Mesodermal cell (in vitro differentiated cells): Measurements from ENCODE around the gene FAM120A.
A peak's percentile ranks its signal among the peaks of the same experiment; 100 is the strongest.

Experiments used
- H3K27ac ChIP-seq: 2 replicates; pipeline ENCODE4 v1.7.0; 2013; ENCODE audit warnings: mild to moderate bottlenecking, low read depth, low read length, moderate library complexity; ENCODE audit not compliant: severe bottlenecking
- H3K36me3 ChIP-seq: 2 replicates; pipeline ENCODE4 v1.7.1; 2013; ENCODE audit warnings: mild to moderate bottlenecking, low read length, moderate library complexity; ENCODE audit not compliant: control insufficient read depth, insufficient read depth
- H3K4me1 ChIP-seq: one replicate; pipeline ENCODE4 v1.7.1; 2013; ENCODE audit warnings: mild to moderate bottlenecking, low read length; ENCODE audit not compliant: insufficient read depth, control insufficient read depth, poor library complexity, severe bottlenecking
- H3K4me3 ChIP-seq: 2 replicates; pipeline ENCODE4 v1.7.0; 2013; ENCODE audit warnings: low read length, control low read depth, mild to moderate bottlenecking; ENCODE audit not compliant: insufficient read depth, poor library complexity, severe bottlenecking; ENCODE audit errors: extremely low read depth
- H3K9me3 ChIP-seq: 2 replicates; pipeline ENCODE4 v1.7.1; 2013; ENCODE audit warnings: mild to moderate bottlenecking, low read length, moderate library complexity; ENCODE audit not compliant: control insufficient read depth
- WGBS, 2 experiments: methylation state at CpG; one replicate each; pipeline ENCODE4 v1.1.5; 2013; ENCODE audit warnings: missing lambda C conversion rate in 2 of 2; ENCODE audit not compliant: insufficient coverage in 2 of 2; 5-methylcytosine and 5-hydroxymethylcytosine counted together

FAM120A gene

GRCh38 chr9:93451849-93452709 is 594 bp downstream of the FAM120A start:
- WGBS, 2 experiments, result 0% methylated on average over 60 of the region's 92 CpGs
- peaks cover 39% of the 10 kb centered on the region for H3K36me3 ChIP-seq
- peak overlapping the region; percentile 88 for H3K4me3 ChIP-seq
- peaks cover 13% of the 10 kb centered on the region for H3K4me1 ChIP-seq
- H3K9me3 ChIP-seq, result no peaks in the 10 kb centered on the region
- peak overlapping the region; percentile 53 for H3K27ac ChIP-seq

DNA sequence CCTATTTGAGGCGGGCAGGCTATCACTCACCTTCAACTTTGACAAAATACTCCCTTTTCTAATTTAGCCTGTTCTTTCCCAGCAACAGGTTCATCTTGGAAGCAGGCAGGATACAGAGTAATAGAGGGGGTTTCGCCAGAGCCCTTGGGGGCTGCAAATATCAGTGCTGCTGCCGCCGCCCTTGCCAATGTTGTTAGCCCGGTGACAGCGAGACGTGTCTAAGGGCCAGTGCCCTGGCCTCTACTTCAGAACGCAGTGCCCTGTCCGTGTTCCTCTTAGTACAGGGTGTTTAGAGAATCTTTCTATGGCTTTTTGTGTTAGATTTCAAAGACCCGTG is 1.2 kb downstream of the FAM120A start:
- H3K27ac ChIP-seq, result peak overlapping the region; percentile 39
- 0% methylated on average over 5 to 9 of the region's 10 CpGs for WGBS, 2 experiments
- no peaks in the 10 kb centered on the region for H3K9me3 ChIP-seq
- H3K4me1 ChIP-seq, result peaks cover 13% of the 10 kb centered on the region
- H3K4me3 ChIP-seq, result peak overlapping the region; percentile 88
- H3K36me3 ChIP-seq, result peaks cover 33% of the 10 kb centered on the region

DNA sequence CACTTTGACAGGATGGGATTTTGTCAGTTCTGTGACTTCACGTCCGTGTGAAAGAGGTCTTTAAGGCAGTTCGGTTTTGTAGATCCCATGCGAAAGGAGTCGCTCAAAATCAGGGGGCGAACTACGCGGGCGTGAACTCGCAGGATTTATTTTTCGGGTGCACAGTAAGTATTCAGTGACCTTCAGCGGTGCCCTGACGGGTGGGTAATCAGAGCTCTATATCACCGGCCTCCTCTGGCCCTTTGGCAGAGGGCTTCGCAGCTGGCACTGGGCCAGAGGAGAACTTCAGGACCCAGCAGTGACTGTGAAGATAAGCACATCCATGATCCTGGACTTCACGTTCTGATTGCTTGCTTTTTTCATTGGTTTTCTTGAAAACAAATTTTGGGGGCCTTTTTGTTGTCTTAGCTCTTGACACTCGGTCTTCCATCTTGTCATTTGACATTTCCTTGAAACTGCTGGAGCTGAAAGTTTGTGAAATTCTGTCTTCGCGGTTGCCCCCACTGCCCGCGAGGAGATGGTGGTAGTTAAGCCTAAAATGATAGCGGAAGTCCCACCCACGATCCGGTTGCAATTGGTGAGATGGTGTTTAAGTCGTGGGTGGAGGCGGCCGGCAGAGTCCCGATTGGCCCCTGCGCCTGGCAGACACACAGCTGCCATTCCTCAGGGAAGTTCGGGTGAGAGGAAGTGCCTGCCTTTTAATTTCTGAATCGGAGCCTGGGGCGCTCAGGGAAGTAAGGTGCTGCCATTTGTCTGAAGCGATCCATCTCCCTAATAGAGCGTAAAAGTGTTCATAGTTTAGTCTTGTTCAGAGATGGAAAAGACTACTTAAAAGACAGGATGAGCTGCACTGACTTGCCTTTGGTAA is 1.8 kb downstream of the FAM120A start, which contains the start of gene FAM120AOS:
Gene FAM120AOS (minus strand): TSS at position 535 of the 868 bp plus-strand sequence. CDS start 872 bp downstream, outside the sequence.
- Histone ChIP-seq H3K9me3 (no peaks in the 10 kb centered on the region), H3K4me1 (peaks cover 13% of the 10 kb centered on the region), H3K27ac (peak within 1 kb of the TSS; percentile 39), H3K4me3 (peak within 1 kb of the TSS; percentile 88), H3K36me3 (peaks cover 31% of the 10 kb centered on the region)
- WGBS, 2 experiments, result 1% methylated on average over 30 to 32 of the region's 34 CpGs

- Histone ChIP-seq H3K9me3 (no peaks in the 10 kb centered on the region), H3K36me3 (peaks cover 14% of the 10 kb centered on the region), H3K4me1 (peaks cover 8% of the 10 kb centered on the region), H3K4me3 (no peak overlapping the region), H3K27ac (no peak overlapping the region)
- 100% methylated on average over 1 of the region's 1 CpG for whole genome bisulfite sequencing, 2 experiments
Measured at GRCh38 chr9:93456022-93456421, 4.5 kb downstream of the FAM120A start.

DNA sequence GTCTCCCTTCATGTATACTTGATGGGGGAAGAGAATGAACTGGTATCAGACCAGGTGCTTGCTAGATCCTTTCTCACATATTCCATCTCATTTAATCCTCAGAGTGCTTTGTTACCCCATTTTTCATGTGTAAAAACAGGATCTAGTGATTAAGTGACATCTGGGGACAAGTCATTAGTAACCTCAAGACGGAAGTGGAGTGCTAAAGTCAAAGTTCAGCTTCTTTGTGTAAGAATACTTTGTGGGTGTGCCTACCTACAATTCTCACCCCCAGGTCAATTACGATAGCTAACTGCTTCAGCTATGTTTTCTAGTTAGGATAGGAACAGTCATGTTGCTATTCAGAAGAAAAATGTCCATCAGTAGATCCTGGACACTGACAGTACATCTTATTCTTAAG is 5.0 kb downstream of the FAM120A start:
- H3K4me1 ChIP-seq, result peaks cover 8% of the 10 kb centered on the region
- no peak overlapping the region for H3K27ac ChIP-seq
- 63 to 80% methylated on average over 1 of the region's 2 CpGs for WGBS, 2 experiments
- no peaks in the 10 kb centered on the region for H3K9me3 ChIP-seq
- peaks cover 14% of the 10 kb centered on the region for H3K36me3 ChIP-seq
- no peak overlapping the region for H3K4me3 ChIP-seq

DNA sequence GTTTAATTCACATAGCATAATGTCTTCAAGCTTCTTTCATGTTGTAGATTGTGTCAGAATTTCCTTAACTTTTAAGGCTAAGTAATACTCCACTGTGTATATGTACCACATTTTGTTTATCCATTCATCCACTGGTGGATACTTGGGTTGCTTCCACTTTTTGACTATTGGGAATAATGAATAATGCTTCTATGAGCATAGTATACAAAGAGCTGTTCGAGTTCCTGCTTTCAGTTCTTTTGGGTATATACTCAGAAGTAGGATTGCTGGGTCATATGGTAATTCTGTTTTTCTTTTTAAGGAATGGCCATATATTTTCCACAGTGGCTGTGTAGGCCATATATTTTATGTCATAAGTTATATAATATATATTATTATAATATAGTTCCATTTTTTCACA is 5.5 kb downstream of the FAM120A start:
- Histone ChIP-seq H3K9me3 (no peaks in the 10 kb centered on the region), H3K4me3 (no peak overlapping the region), H3K4me1 (peaks cover 8% of the 10 kb centered on the region), H3K27ac (no peak overlapping the region), H3K36me3 (peaks cover 14% of the 10 kb centered on the region)
- 86 to 100% methylated on average over 1 of the region's 1 CpG for WGBS, 2 experiments

- no peaks in the 10 kb centered on the region for H3K9me3 ChIP-seq
- H3K4me3 ChIP-seq, result no peak overlapping the region
- 96 to 97% methylated on average over 4 of the region's 4 CpGs for WGBS, 2 experiments
- H3K4me1 ChIP-seq, result peaks cover 8% of the 10 kb centered on the region
- H3K27ac ChIP-seq, result no peak overlapping the region
- H3K36me3 ChIP-seq, result peaks cover 14% of the 10 kb centered on the region
Measured at GRCh38 chr9:93458712-93459111, 7.2 kb downstream of the FAM120A start.

GRCh38 chr9:93459432-93459847 is 8.0 kb downstream of the FAM120A start:
- no peaks in the 10 kb centered on the region for H3K9me3 ChIP-seq
- no peak overlapping the region for H3K27ac ChIP-seq
- peaks cover 8% of the 10 kb centered on the region for H3K4me1 ChIP-seq
- H3K36me3 ChIP-seq, result peaks cover 7% of the 10 kb centered on the region
- H3K4me3 ChIP-seq, result no peak overlapping the region

DNA sequence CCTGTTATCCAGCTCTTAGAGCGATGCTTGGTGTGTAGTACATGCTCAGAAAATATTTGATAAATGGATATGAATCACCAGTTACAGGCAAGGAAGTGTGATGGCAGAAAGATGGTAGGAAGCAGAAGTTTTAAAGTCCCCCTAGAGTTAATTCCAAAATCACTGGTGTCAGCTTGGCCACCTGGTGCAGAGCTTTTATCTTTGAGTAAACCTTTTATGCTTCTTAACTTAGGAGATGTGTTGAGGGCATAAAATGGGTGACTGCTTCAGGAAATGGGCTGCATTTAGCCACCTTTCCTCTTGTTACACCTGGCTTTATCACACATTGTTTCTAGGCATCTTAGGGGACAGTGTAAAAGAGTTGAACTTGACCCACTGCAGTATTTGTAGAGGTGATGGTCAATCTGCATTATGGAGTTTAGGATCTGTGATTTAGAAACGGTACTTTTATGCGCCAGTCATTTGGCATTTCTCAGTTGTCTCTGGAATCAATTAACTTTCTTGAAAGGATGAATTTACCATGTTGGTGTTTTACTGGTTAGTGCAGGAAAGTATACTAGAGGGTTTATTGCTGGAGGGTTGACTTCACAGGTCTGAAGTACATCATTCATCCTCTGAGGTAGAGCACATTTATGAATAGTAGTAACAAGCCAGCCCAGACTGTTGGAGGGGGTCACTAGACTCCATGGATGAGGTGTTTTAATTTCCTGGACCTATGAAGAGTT is 9.4 kb downstream of the FAM120A start:
- no peaks in the 10 kb centered on the region for H3K9me3 ChIP-seq
- no peak overlapping the region for H3K4me3 ChIP-seq
- H3K27ac ChIP-seq, result no peak overlapping the region
- H3K36me3 ChIP-seq, result peaks cover 5% of the 10 kb centered on the region
- H3K4me1 ChIP-seq, result peaks cover 14% of the 10 kb centered on the region
- WGBS, 2 experiments, result 88 to 100% methylated on average over 2 to 3 of the region's 3 CpGs

- no CpG with 5 or more reads among the region's 1 CpG for WGBS, 2 experiments
- Histone ChIP-seq H3K36me3 (peaks cover 5% of the 10 kb centered on the region), H3K4me1 (peaks cover 14% of the 10 kb centered on the region), H3K27ac (no peak overlapping the region), H3K4me3 (no peak overlapping the region), H3K9me3 (no peaks in the 10 kb centered on the region)
Measured at GRCh38 chr9:93461414-93461743, 9.9 kb downstream of the FAM120A start.
